Gastroesophageal sphincter (tissue), 2 donors: ENCODE measurements around the gene AGBL1.

Experiments used
- POLR2A ChIP-seq, 2 donors: fragments of 450-650 bp; IDR thresholded peaks; one replicate each; pipeline ENCODE4 v1.6.1; 2017; ENCODE audit warnings: antibody characterized with exemption in 2 of 2, mild to moderate bottlenecking in 2 of 2, moderate library complexity in 1 of 2
- POLR2AphosphoS5 ChIP-seq: sonication (generic); formaldehyde crosslinking; IDR thresholded peaks from one replicate; pipeline ENCODE4 v1.6.1; 2017; ENCODE audit warnings: antibody characterized with exemption

DNA sequence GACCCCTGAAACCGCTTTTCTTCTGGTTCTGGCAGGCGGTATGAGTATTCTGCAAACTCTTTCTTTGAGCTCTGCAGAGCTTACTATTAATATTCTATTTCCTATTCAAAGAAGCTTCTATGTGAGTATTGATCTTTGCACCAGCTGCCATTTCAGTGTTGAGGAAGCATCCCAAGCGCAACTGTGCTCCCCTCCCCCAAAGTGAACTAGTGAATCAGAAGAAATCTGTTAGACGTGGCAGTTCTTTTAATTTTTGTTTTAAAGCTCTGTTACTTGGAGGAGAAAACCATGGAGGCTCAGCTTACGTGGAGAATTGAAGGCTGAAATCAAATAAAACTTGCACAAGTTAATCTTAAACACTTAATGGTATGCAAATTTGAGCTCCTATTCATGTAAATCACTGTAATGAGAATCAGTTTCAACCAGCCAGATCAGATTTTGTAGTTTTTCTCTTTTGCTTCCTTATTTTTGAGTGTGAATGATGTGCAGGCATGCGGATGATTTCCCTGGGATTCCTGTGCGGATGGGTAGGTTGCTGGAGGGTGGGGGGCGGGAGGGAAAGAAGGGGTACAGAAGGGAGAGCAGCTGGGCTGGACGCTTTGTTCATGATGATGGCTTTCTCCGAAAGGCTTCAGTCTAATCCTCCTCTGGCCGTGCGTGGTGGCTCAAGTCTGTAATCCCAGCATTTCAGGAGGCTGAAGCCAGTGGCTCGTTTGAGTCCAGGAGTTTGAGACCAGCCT, 16.1 kb upstream of the AGBL1 start:
- TF ChIP-seq POLR2AphosphoS5 (no peak), POLR2A (IDR thresholded peaks at IDR 0.05) (no peak)
